ENCODE data around the gene CFDP1.

DNA sequence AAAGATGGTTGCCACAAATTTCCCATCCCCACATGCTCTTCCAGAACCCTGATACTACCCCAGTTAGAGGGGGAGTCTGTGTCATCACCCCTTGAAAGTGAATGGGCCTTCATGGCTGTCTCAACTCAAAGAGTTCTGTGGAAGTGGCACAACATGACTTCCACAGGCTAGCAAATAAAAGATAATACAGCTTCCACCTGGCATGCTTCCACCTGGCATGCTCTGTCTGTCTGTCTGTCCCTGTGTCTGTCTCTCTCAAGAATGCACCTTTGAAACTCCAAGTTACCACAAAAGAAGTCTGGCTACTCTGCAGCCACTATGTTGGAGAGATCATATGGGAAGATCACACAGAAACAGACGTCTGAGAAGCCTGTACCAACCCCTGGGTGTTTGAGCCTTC lies 35.0 kb downstream of the CFDP1 start:
- TF ChIP-seq POLR2A (IDR thresholded peaks at IDR 0.05): no peak
- no peak for TF ChIP-seq CTCF (IDR thresholded peaks at IDR 0.05)
- no peak for TF ChIP-seq EP300 (IDR thresholded peaks at IDR 0.05; ENCODE audit: low read depth)
